NCI-H1092 treated with DMSO at 0.1 percent for 48 hours (cell line): ENCODE measurements around the gene FICD.

Experiments
- DNase-seq: peaks from one replicate; lab custom pipeline; 2025; lab: John Stamatoyannopoulos, UW

FICD gene

GRCh38 chr12:108567406-108568337 lies 52.6 kb downstream of the FICD start:
- DNase-seq, result no peak

GRCh38 chr12:108568338-108569154 lies 53.5 kb downstream of the FICD start:
- peak; percentile 43 for DNase-seq
